ENCODE measurements around the gene AP2A1. TPM values are rescaled to one million over a fixed set of nuclear protein-coding genes. Genes with fewer than 3 reads are reported as not detected.
A peak's percentile ranks its signal among the peaks of the same experiment; 100 is the strongest.

Gene AP2A1
- total RNA-seq, 6 donors from 2014 or later, result 46.0 to 113 (median 77.6) TPM

DNA sequence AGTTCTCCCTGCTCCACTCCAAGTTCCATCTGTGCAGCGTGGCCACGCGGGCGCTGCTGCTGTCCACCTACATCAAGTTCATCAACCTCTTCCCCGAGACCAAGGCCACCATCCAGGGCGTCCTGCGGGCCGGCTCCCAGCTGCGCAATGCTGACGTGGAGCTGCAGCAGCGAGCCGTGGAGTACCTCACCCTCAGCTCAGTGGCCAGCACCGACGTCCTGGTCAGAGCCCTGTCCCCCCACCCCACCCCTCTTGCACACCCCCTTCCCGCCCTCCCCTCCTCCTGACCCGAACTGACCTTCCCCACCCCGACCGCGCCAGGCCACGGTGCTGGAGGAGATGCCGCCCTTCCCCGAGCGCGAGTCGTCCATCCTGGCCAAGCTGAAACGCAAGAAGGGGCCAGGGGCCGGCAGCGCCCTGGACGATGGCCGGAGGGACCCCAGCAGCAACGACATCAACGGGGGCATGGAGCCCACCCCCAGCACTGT is 34.6 kb downstream of the AP2A1 start:
- Histone ChIP-seq H3K27me3 (no peaks in the 10 kb centered on the region), H3K4me3 (peak overlapping the region in 1 of 4 donors; percentile 13), H3K36me3 (peaks cover 24 to 97% (median 87%) of the 10 kb centered on the region in 4 donors), H3K4me1 (peaks cover 0 to 2% (median 0%) of the 10 kb centered on the region in 4 donors), H3K27ac (peak overlapping the region in 1 of 4 donors; percentile 49), H3K9me3 (no peaks in the 10 kb centered on the region)
- no peak for ATAC-seq (ENCODE audit: low FRiP score in 2 of 2)
- peak in 1 of 2 donors; percentile 83 for DNase-seq
- WGBS, 2 donors, result 73 to 92% methylated on average over 16 to 27 of the region's 32 CpGs
- TF ChIP-seq POLR2AphosphoS5 (IDR thresholded peaks at IDR 0.05) (no peak), EP300 (IDR thresholded peaks at IDR 0.05) (no peak), POLR2A (IDR thresholded peaks at IDR 0.05) (no peak)
- TF ChIP-seq, protein P1, sequence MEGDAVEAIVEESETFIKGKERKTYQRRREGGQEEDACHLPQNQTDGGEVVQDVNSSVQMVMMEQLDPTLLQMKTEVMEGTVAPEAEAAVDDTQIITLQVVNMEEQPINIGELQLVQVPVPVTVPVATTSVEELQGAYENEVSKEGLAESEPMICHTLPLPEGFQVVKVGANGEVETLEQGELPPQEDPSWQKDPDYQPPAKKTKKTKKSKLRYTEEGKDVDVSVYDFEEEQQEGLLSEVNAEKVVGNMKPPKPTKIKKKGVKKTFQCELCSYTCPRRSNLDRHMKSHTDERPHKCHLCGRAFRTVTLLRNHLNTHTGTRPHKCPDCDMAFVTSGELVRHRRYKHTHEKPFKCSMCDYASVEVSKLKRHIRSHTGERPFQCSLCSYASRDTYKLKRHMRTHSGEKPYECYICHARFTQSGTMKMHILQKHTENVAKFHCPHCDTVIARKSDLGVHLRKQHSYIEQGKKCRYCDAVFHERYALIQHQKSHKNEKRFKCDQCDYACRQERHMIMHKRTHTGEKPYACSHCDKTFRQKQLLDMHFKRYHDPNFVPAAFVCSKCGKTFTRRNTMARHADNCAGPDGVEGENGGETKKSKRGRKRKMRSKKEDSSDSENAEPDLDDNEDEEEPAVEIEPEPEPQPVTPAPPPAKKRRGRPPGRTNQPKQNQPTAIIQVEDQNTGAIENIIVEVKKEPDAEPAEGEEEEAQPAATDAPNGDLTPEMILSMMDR (IDR thresholded peaks at IDR 0.05), result no peak

DNA sequence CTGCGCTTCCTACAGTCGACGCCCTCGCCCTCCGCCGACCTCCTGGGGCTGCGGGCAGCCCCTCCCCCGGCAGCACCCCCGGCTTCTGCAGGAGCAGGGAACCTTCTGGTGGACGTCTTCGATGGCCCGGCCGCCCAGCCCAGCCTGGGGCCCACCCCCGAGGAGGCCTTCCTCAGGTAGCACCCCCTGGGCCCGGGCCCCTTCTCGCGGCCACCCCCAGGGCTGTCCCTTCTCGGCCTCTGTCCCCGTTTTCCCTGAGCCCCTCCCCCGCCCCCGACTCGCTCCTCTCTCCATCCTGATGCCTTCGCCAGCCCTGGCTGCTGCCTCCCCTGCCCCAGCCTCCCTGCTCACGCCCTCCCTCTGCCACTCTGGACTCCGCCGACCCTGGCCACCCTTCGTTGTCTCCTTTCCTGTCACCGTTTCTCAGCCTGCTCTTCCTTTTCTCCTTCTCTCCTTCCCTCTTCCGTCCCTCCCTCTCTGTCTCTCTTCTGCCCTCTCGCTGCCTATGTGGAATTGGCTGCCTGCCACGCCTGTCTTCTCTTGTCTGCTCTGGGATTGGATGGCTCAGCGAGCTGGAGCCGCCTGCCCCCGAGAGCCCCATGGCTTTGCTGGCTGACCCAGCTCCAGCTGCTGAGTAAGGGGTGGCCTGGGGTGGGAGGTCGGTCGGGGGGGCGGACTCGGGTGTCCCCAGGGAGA is 35.3 kb downstream of the AP2A1 start:
- TF ChIP-seq POLR2AphosphoS5 (IDR thresholded peaks at IDR 0.05) (no peak), EP300 (IDR thresholded peaks at IDR 0.05) (no peak), POLR2A (IDR thresholded peaks at IDR 0.05) (no peak)
- TF ChIP-seq, protein P1 (IDR thresholded peaks at IDR 0.05), result no peak
- peaks cover 0 to 2% (median 0%) of the 10 kb centered on the region in 4 donors for H3K4me1 ChIP-seq
- H3K9me3 ChIP-seq, result no peaks in the 10 kb centered on the region
- H3K27me3 ChIP-seq, result no peaks in the 10 kb centered on the region
- DNase-seq, result peak; percentile 45 to 85
- H3K27ac ChIP-seq, result peak overlapping the region in 2 of 4 donors; percentile 30 to 49
- WGBS, 2 donors, result 68 to 76% methylated on average over 23 to 33 of the region's 38 CpGs
- peak; percentile 6 to 76 for ATAC-seq (ENCODE audit: low FRiP score in 2 of 2)
- peaks cover 24 to 97% (median 82%) of the 10 kb centered on the region in 4 donors for H3K36me3 ChIP-seq
- H3K4me3 ChIP-seq, result peak overlapping the region in 3 of 4 donors; percentile 9 to 17 (median 13)

- DNase-seq (no peak), ATAC-seq (ENCODE audit: low FRiP score in 2 of 2) (no peak)
- TF ChIP-seq POLR2AphosphoS5 (IDR thresholded peaks at IDR 0.05) (no peak), POLR2A (IDR thresholded peaks at IDR 0.05) (no peak), EP300 (IDR thresholded peaks at IDR 0.05) (no peak)
- TF ChIP-seq, protein P1 (IDR thresholded peaks at IDR 0.05), result no peak
- Histone ChIP-seq H3K27ac (peak overlapping the region in 1 of 4 donors; percentile 30), H3K36me3 (peaks cover 21 to 96% (median 76%) of the 10 kb centered on the region in 4 donors), H3K4me1 (peaks cover 0 to 2% (median under 1%) of the 10 kb centered on the region in 4 donors), H3K27me3 (no peaks in the 10 kb centered on the region), H3K4me3 (no peak overlapping the region), H3K9me3 (no peaks in the 10 kb centered on the region)
- WGBS, 2 donors, result 89 to 92% methylated on average over 24 of the region's 24 CpGs
These were observed 36.2 kb downstream of the AP2A1 start for GRCh38 chr19:49802836-49803528.

GRCh38 chr19:49803529-49803856 is 36.7 kb downstream of the AP2A1 start:
- 92 to 95% methylated on average over 6 of the region's 6 CpGs for WGBS, 2 donors
- H3K4me3 ChIP-seq, result no peak overlapping the region
- no peak for DNase-seq
- no peak overlapping the region for H3K27ac ChIP-seq
- H3K4me1 ChIP-seq, result peaks cover 2 to 6% (median 4%) of the 10 kb centered on the region in 4 donors
- no peak for TF ChIP-seq EP300 (IDR thresholded peaks at IDR 0.05)
- TF ChIP-seq POLR2AphosphoS5 (IDR thresholded peaks at IDR 0.05), result no peak
- TF ChIP-seq, protein P1 (IDR thresholded peaks at IDR 0.05), result no peak
- TF ChIP-seq POLR2A (IDR thresholded peaks at IDR 0.05), result no peak
- H3K9me3 ChIP-seq, result no peaks in the 10 kb centered on the region
- no peak for ATAC-seq (ENCODE audit: low FRiP score in 2 of 2)
- peaks cover 19 to 92% (median 72%) of the 10 kb centered on the region in 4 donors for H3K36me3 ChIP-seq
- H3K27me3 ChIP-seq, result no peaks in the 10 kb centered on the region
